Activated CD4-positive, CD25-positive, alpha-beta regulatory T cell (primary cell): ENCODE data around the gene YEATS4.

Experiments
- DNase-seq, 4 experiments: peaks; one replicate each; lab custom pipeline; 2025; lab: John Stamatoyannopoulos, UW

YEATS4 gene

GRCh38 chr12:69342421-69342820 lies 17.1 kb upstream of the YEATS4 start:
- no peak for DNase-seq

DNA sequence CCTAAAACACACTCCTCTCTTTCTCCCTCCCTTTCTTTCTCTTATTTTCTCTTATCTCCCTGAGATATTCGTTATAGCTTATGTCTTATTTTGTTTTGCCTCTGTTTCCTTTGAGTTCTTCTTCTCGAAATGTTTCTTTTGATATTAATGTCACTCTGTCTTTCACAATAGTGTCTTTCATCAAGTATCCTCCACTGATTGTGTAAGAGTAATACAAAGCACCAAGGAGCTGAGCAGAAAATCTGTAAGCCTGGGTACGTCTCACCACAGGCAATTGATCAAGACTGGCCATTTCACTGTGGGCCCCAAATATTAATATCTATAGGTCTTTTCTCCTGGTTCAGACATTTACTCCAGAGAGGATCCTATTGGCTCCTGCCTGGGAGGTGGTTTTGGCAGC lies 16.2 kb upstream of the YEATS4 start:
- DNase-seq, result no peak

DNA sequence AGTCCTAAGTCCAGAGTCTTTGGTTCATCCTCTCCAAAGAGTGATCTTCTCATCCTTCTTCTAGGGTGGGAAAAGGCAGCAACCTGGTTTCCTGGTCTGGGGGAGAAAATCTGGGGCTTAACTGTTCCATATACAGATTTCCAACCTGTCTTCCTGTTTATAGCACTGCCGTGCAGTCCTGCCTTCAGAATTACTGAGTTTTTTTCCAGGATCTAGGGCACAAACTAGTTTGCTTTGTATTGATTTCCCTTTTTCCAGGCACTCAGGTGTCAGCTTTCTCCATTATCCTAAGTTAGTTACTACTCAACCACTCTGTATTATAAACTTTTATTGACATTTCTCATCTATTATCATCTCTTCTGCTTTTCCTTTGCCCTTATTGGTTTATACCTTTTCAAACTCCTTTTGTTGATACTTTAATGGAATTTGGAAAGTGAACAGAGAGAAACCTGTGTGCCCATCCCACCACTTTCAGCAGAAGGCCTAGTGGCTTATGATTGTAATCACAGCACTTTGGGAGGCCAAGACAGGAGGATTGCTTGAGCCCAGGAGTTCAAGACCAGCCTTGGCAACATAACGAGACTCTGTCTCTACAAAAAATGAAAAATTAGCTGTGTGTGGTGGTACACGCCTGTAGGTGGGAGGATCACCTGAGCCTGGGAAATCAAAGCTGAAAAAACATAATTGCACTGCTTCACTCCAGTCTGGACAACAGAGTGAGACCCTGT lies 15.5 kb upstream of the YEATS4 start:
- DNase-seq, result no peak

- DNase-seq, result no peak
Observed at GRCh38 chr12:69345077-69345476, 14.5 kb upstream of the YEATS4 start.

- DNase-seq, result no peak
Observed at GRCh38 chr12:69345742-69346141, 13.8 kb upstream of the YEATS4 start.

GRCh38 chr12:69348162-69348938 lies 11.2 kb upstream of the YEATS4 start, which contains the start of gene LYZ:
Gene LYZ, plus strand, starts transcription at chr12:69348381. Its CDS starts 28 bp downstream, at chr12:69348409.
- no peak for DNase-seq

DNA sequence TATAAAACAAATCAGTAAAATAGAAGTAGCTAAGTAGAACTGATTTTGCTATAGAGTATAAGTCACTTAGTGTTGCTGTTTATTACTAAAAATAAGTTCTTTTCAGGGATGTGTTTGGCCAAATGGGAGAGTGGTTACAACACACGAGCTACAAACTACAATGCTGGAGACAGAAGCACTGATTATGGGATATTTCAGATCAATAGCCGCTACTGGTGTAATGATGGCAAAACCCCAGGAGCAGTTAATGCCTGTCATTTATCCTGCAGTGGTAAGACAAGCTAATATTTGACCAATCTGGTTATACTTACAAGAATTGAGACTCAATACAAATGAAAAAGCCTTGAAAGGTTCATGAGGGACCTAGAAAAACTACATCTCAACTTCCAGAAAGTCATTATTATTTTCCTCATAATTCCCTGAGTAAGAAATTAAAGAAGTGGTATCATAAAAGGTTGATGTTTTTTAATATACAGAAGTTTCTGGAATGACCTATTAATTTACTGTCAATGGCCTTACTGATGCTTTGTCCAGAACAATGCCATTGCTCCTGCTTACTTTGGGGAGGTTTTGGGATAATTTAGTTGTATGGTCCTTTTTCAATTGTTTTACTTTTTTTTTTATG lies 9.4 kb upstream of the YEATS4 start:
- DNase-seq, result no peak

- DNase-seq, result no peak
Observed at GRCh38 chr12:69350777-69351176, 8.8 kb upstream of the YEATS4 start.

DNA sequence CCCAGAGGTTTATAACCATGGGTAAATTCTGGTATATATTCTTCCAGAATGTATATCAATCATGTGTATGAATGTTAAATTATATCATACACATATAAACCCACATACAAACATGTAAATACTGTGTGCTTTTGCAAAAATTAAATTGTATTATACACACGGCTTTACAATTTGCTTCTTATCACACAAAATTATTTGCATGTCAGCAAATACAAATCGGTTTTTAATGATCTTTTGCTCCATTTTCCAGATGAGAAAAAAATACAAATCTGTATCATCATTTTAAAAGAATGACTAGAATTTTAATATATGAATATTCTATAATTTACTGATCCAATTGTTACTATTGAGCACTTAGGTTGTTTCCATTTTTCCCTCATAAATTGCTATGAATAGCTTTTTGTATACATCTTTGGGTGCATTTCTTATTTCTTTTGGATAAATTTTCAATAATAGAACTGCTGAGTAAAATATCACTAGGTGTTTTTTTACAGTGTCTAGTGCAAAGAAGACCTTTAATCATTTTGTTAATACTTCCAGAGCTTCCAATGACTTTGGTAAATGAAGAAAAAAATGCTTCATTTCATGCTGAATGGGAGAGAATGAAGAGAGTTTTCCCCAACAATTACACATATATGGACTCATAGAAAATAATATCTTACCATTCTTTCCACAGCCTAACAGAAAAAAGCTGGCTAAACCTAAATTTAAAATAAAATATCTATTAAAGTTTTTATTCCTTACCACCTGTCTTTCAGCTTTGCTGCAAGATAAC lies 7.9 kb upstream of the YEATS4 start:
- DNase-seq, result no peak

GRCh38 chr12:69352904-69353303 lies 6.6 kb upstream of the YEATS4 start:
- DNase-seq, result no peak

DNA sequence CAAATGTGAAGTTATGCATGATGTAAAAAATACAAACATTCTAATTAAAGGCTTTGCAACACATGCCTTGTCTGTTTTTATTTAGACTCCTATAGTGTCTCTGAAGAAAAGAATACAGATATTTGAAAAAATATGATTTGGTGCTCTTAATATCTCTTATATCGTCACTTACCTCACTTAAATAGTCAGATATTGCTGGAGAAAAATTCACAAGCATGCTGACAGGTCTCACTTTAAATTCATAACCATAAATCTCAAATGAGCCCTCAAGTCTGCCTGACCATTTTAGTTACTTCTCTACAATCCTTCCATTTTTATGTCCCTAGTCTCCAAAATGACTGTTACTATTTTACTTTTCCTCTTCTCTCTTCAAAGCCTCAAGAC lies 5.4 kb upstream of the YEATS4 start:
- DNase-seq, result no peak

GRCh38 chr12:69354556-69355187 lies 4.9 kb upstream of the YEATS4 start:
- DNase-seq, result no peak

- no peak for DNase-seq
Observed at GRCh38 chr12:69355363-69356028, 4.0 kb upstream of the YEATS4 start.

DNA sequence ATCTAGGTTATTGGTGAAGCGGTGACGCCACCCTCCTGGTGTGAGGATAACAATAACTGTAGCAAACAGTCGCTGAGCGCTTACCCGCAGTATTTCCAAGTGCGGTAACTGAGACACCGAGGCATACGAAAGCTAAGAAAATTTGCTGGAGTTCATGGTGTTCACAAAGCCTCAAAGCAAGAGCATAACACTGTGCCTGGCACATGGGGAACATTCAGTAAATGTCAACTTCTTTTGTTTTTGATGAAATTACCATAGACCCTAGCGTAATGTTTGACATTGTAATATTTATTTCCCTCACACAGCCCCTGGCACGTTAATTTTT lies 767 bp downstream of the YEATS4 start:
- no peak for DNase-seq

- no peak for DNase-seq
Observed at GRCh38 chr12:69366796-69367195, 7.3 kb downstream of the YEATS4 start.

GRCh38 chr12:69368171-69368570 lies 8.6 kb downstream of the YEATS4 start:
- DNase-seq, result no peak

- DNase-seq, result no peak
Observed at GRCh38 chr12:69383074-69383473, 23.5 kb downstream of the YEATS4 start.

GRCh38 chr12:69385038-69385437 lies 25.5 kb downstream of the YEATS4 start:
- no peak for DNase-seq

GRCh38 chr12:69386921-69387320 lies 27.4 kb downstream of the YEATS4 start:
- DNase-seq, result no peak

DNA sequence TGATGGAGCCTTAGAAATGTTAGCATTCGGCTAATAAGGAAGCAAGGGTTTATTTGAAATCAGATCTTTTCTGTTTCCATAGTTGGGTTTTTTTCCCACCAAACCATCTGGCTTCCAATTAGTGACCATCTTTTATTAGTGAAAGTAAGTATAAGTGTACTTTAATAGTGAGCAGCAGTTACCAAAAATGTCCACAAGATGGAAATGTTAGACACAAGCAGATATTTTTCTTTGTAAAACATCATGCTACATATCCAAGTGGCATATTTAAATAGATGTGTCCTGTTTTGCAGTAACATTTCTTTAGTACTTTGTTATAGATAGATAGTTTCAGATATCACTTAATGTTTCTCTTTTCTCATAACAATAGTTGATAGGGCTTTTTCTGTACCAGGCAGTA lies 28.8 kb downstream of the YEATS4 start:
- no peak for DNase-seq

DNA sequence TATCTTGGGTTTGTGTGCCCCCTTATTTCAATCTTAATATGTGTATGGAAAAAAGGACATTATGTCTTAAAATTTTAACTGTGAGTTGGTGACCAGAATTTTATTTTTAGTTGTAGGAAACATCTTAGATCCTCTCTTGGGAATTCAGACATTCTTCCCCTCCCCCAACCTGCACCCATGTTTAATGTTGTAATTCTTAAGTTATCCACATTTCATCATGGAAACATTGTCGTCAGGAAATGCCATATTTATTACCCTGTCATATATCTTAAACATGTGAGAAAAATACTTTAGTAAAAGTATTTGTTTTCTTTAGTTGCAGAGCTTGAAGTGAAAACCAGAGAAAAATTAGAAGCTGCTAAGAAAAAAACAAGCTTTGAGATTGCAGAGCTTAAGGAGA lies 30.3 kb downstream of the YEATS4 start:
- DNase-seq, result no peak
